NB4 (cell line): ENCODE data around the gene ASPRV1.

Source experiments
- DNase-seq: peaks from one replicate; pipeline ENCODE4 v3.0.0; 2010; ENCODE audit warnings: low read depth
- H3K4me3 ChIP-seq: one replicate; pipeline ENCODE4 v1.5.1; 2011; ENCODE audit warnings: mild to moderate bottlenecking, low read depth, low read length, moderate library complexity
- CTCF ChIP-seq: IDR thresholded peaks from one replicate; pipeline ENCODE4 v1.5.1; 2012; ENCODE audit warnings: low read depth, low read length
- MAX ChIP-seq: IDR thresholded peaks from 2 replicates; pipeline ENCODE4 v1.6.1; 2011; ENCODE audit warnings: low read depth, low read length
- MYC ChIP-seq: IDR thresholded peaks from 2 replicates; pipeline ENCODE4 v1.6.1; 2011; ENCODE audit warnings: low read depth, low read length
- POLR2A ChIP-seq: IDR thresholded peaks from 2 replicates; pipeline ENCODE4 v1.6.1; 2011; ENCODE audit warnings: mild to moderate bottlenecking; ENCODE audit not compliant: insufficient read length; ENCODE audit errors: extremely low read depth

Gene ASPRV1

GRCh38 chr2:69969126-69969983 is 7.9 kb upstream of the ASPRV1 start:
- no peak for DNase-seq
- no peak for TF ChIP-seq POLR2A
- no peak for TF ChIP-seq MYC
- no peak for TF ChIP-seq CTCF
- no peak for TF ChIP-seq MAX
- H3K4me3 ChIP-seq: no peak overlapping the region

- TF ChIP-seq MAX (no peak), MYC (no peak), POLR2A (no peak), CTCF (no peak)
- no peak overlapping the region for H3K4me3 ChIP-seq
- DNase-seq: no peak
Observed at GRCh38 chr2:69968609-69969008, 7.2 kb upstream of the ASPRV1 start.

- no peak for DNase-seq
- TF ChIP-seq MAX (no peak), POLR2A (no peak), MYC (no peak), CTCF (no peak)
Observed at GRCh38 chr2:69966496-69966895, 5.1 kb upstream of the ASPRV1 start.

GRCh38 chr2:69965756-69966445 is 4.5 kb upstream of the ASPRV1 start:
- no peak overlapping the region for H3K4me3 ChIP-seq
- no peak for DNase-seq
- TF ChIP-seq MYC: no peak
- TF ChIP-seq CTCF: no peak
- no peak for TF ChIP-seq POLR2A
- TF ChIP-seq MAX: no peak

More at GRCh38 chr2:69966496-69966895, 5.1 kb upstream of the ASPRV1 start:
- no peak overlapping the region for H3K4me3 ChIP-seq

GRCh38 chr2:69964353-69964841 is 3.0 kb upstream of the ASPRV1 start:
- DNase-seq: no peak
- H3K4me3 ChIP-seq: no peak overlapping the region
- TF ChIP-seq POLR2A: no peak
- no peak for TF ChIP-seq MYC
- TF ChIP-seq CTCF: no peak
- TF ChIP-seq MAX: no peak
